Pulmonary artery endothelial cell (primary cell): ENCODE results near the gene CACNA2D4. TPM values are rescaled to one million over a fixed set of nuclear protein-coding genes. Genes with fewer than 3 reads are reported as not detected.

Experiments
- DNase-seq: peaks from one replicate; pipeline ENCODE4 v3.0.0-alpha.2; 2011; ENCODE audit warnings: low read depth, low spot score
- total RNA-seq: library from RNA; depleted of rRNA; stranded (reverse); fragments of >200 nt; gene quantifications from 2 replicates; pipeline ENCODE4 v1.2.3, GENCODE V29; 2014

CACNA2D4 gene
- total RNA-seq, 1 donor from 2014 or later = 0.46 TPM

GRCh38 chr12:1919284-1919683 is 832 bp upstream of the CACNA2D4 start:
- no peak for DNase-seq

- no peak for DNase-seq
These were observed 408 bp upstream of the CACNA2D4 start for GRCh38 chr12:1918884-1919236.

GRCh38 chr12:1917172-1918070 is 1.0 kb downstream of the CACNA2D4 start:
- DNase-seq = no peak

GRCh38 chr12:1916371-1917171 is 1.9 kb downstream of the CACNA2D4 start:
- DNase-seq = no peak

GRCh38 chr12:1915082-1915968 is 3.1 kb downstream of the CACNA2D4 start:
- DNase-seq = no peak

GRCh38 chr12:1914114-1914911 is 4.1 kb downstream of the CACNA2D4 start:
- no peak for DNase-seq

- DNase-seq = no peak
These were observed 4.9 kb downstream of the CACNA2D4 start for GRCh38 chr12:1913377-1914113.

GRCh38 chr12:1912580-1913376 is 5.7 kb downstream of the CACNA2D4 start:
- no peak for DNase-seq

- no peak for DNase-seq
These were observed 6.6 kb downstream of the CACNA2D4 start for GRCh38 chr12:1911598-1912575.

GRCh38 chr12:1910468-1910867 is 8.0 kb downstream of the CACNA2D4 start:
- DNase-seq = no peak

- no peak for DNase-seq
These were observed 9.7 kb downstream of the CACNA2D4 start for GRCh38 chr12:1908758-1909157.

GRCh38 chr12:1907652-1908611 is 10.5 kb downstream of the CACNA2D4 start:
- DNase-seq = no peak

GRCh38 chr12:1906579-1906978 is 11.9 kb downstream of the CACNA2D4 start:
- no peak for DNase-seq

- no peak for DNase-seq
These were observed 13.6 kb downstream of the CACNA2D4 start for GRCh38 chr12:1904875-1905274.

GRCh38 chr12:1896964-1897363 is 21.5 kb downstream of the CACNA2D4 start:
- DNase-seq = no peak

- DNase-seq = no peak
These were observed 27.6 kb downstream of the CACNA2D4 start for GRCh38 chr12:1890810-1891209.
